Kidney (tissue), 14 donors: ENCODE results near the gene HSPB7. TPM values are rescaled to one million over a fixed set of nuclear protein-coding genes. Genes with fewer than 3 reads are reported as not detected.
"Not testable (repeated sequence)": the region's sequence is repeated elsewhere in the genome, so short reads cannot be mapped to it uniquely, and the experiment has no call there.

Experiments
- DNase-seq, 5 donors: peaks; one replicate each; pipeline ENCODE4 v3.0.0-alpha.2; 2013 to 2020
- FAIRE-seq: peaks from 2 replicates; lab custom pipeline; 2012; peaks lifted over from hg19 to GRCh38; lab: Jason Lieb, UNC
- H3K27ac ChIP-seq, 2 donors: one replicate each; pipeline ENCODE4 v1.7.0; 2013; ENCODE audit warnings: low read depth in 2 of 2, low read length in 2 of 2, inconsistent platforms in 1 of 2
- H3K27me3 ChIP-seq: one replicate; pipeline ENCODE4 v1.7.1; 2013; ENCODE audit warnings: low read length, inconsistent platforms; ENCODE audit not compliant: control insufficient read depth, insufficient read depth
- H3K36me3 ChIP-seq, 3 donors: one replicate each; pipeline versions ENCODE4 v1.7.0 to v1.7.1; 2013; ENCODE audit warnings: low read length in 3 of 3, control low read depth in 1 of 3, inconsistent platforms in 1 of 3; ENCODE audit not compliant: insufficient read depth in 3 of 3, control insufficient read depth in 2 of 3
- H3K4me1 ChIP-seq, 3 donors: one replicate each; pipeline versions ENCODE4 v1.7.0 to v1.7.1; 2013; ENCODE audit warnings: low read length in 3 of 3, inconsistent platforms in 1 of 3, low read depth in 1 of 3; ENCODE audit not compliant: control insufficient read depth in 2 of 3, insufficient read depth in 2 of 3
- H3K4me3 ChIP-seq, 3 donors: one replicate each; pipeline versions ENCODE4 v1.7.0 to v1.8.1; 2013; ENCODE audit warnings: low read length in 3 of 3, control low read depth in 1 of 3, inconsistent platforms in 1 of 3
- H3K9ac ChIP-seq, 3 donors: one replicate each; pipeline versions ENCODE4 v1.7.0 to v1.7.1; 2013; ENCODE audit warnings: low read length in 3 of 3, control low read depth in 1 of 3, inconsistent platforms in 1 of 3
- H3K9me3 ChIP-seq, 3 donors: one replicate each; pipeline versions ENCODE4 v1.7.0 to v1.7.1; 2013; ENCODE audit warnings: low read length in 3 of 3, control low read depth in 1 of 3, inconsistent platforms in 1 of 3; ENCODE audit not compliant: control insufficient read depth in 2 of 3, insufficient read depth in 1 of 3
- CTCF ChIP-seq: IDR thresholded peaks from 3 replicates; pipeline ENCODE4 v1.5.1; 2012; ENCODE audit warnings: mild to moderate bottlenecking, moderate library complexity, borderline replicate concordance; ENCODE audit not compliant: insufficient read depth; ENCODE audit errors: extremely low read depth
- intact Hi-C: fragments of 100-400 bp; cut with DNase I; formaldehyde crosslinking; loops from one replicate; pipeline ENCODE4 v1.11.1; 2022
- polyA plus RNA-seq: library from polyadenylated mRNA; stranded (reverse); fragments of 350-450 nt; fragmentation: Illumina TruSeq; extraction: RNeasy Lipid Tissue Mini Kit (QIAGEN cat#74804); gene quantifications from one replicate; pipeline ENCODE4 v1.2.3, GENCODE V29; 2014; ENCODE audit warnings: low read depth, low replicate concordance; ENCODE audit not compliant: insufficient read depth
- total RNA-seq: library from RNA; stranded (reverse); fragmentation: NEBNext Ultra II Directional; extraction: Animal tissue kit (Norgen Biotek cat#: 25700); gene quantifications from one replicate; pipeline ENCODE4 v1.2.1, GENCODE V29; 2021
- donor health status: control.
- donor health status: control.
- donor health status: control.
- donor health status: control.
- donor health status: control.
- donor health status: DM: yes; HTN: yes; CAD: no.
- donor health status: Normal renal cell carcinoma (clear cell type).

The HSPB7 gene
- total and polyA plus RNA-seq, 2 donors from 2014 or later = 17.0 to 29.1 TPM

- peaks cover 0 to 7% (median 5%) of the 10 kb centered on the region in 3 donors for H3K4me1 ChIP-seq
- H3K9me3 ChIP-seq = no peaks in the 10 kb centered on the region
- FAIRE-seq (no peak), DNase-seq (peak in 1 of 5 donors; percentile 46)
- no peak overlapping the region for H3K9ac ChIP-seq
- intact Hi-C loops = no loop called here
- H3K4me3 ChIP-seq = no peak overlapping the region
- H3K36me3 ChIP-seq = no peaks in the 10 kb centered on the region
- no peaks in the 10 kb centered on the region for H3K27me3 ChIP-seq
- no peak for TF ChIP-seq CTCF
- H3K27ac ChIP-seq = no peak overlapping the region
These were observed 10.6 kb upstream of the HSPB7 start for GRCh38 chr1:16028237-16029002.

GRCh38 chr1:16026723-16027484 is 9.1 kb upstream of the HSPB7 start:
- no peaks in the 10 kb centered on the region for H3K36me3 ChIP-seq
- no peak overlapping the region for H3K27ac ChIP-seq
- TF ChIP-seq CTCF = no peak
- peak; percentile 74 to 93 (median 87) for DNase-seq
- no peak for FAIRE-seq
- no peak overlapping the region for H3K9ac ChIP-seq
- intact Hi-C loops = no loop called here
- no peaks in the 10 kb centered on the region for H3K9me3 ChIP-seq
- peaks cover 0 to 10% (median 5%) of the 10 kb centered on the region in 3 donors for H3K4me1 ChIP-seq
- no peaks in the 10 kb centered on the region for H3K27me3 ChIP-seq
- H3K4me3 ChIP-seq = no peak overlapping the region

- H3K27me3 ChIP-seq, intact Hi-C loops, H3K27ac ChIP-seq, H3K9ac ChIP-seq, H3K9me3 ChIP-seq, H3K36me3 ChIP-seq, H3K4me3 ChIP-seq, FAIRE-seq, DNase-seq: not testable (repeated sequence)
- peaks cover 0 to 10% (median 5%) of the 10 kb centered on the region in 3 donors for H3K4me1 ChIP-seq
These were observed 8.5 kb upstream of the HSPB7 start for GRCh38 chr1:16026302-16026701.

GRCh38 chr1:16023050-16023653 is 5.3 kb upstream of the HSPB7 start:
- DNase-seq = no peak
- no peak for FAIRE-seq
- peaks cover 0 to 22% (median 5%) of the 10 kb centered on the region in 3 donors for H3K4me1 ChIP-seq
- no peaks in the 10 kb centered on the region for H3K27me3 ChIP-seq
- H3K36me3 ChIP-seq = no peaks in the 10 kb centered on the region
- H3K4me3 ChIP-seq = no peak overlapping the region
- peak overlapping the region in 1 of 3 donors; percentile 80 for H3K9ac ChIP-seq
- peak overlapping the region; percentile 32 to 79 for H3K27ac ChIP-seq
- intact Hi-C loops = no loop called here
- TF ChIP-seq CTCF = no peak
- no peaks in the 10 kb centered on the region for H3K9me3 ChIP-seq
